DND-41 (cell line): ENCODE measurements around the gene ALDH3B2.

Source experiments
- EZH2 ChIP-seq: IDR thresholded peaks from 3 replicates; pipeline ENCODE4 v1.6.1; 2012; ENCODE audit warnings: borderline replicate concordance, low read depth, mild to moderate bottlenecking, moderate library complexity, low read length, inconsistent platforms; ENCODE audit not compliant: severe bottlenecking
- TF ChIP-seq, protein P1 (sequence below): IDR thresholded peaks from 2 replicates; pipeline ENCODE4 v1.5.1; 2012; ENCODE audit warnings: borderline replicate concordance, low read length, moderate library complexity, mild to moderate bottlenecking; ENCODE audit not compliant: poor library complexity, severe bottlenecking; ENCODE audit errors: extremely low read depth

DNA sequence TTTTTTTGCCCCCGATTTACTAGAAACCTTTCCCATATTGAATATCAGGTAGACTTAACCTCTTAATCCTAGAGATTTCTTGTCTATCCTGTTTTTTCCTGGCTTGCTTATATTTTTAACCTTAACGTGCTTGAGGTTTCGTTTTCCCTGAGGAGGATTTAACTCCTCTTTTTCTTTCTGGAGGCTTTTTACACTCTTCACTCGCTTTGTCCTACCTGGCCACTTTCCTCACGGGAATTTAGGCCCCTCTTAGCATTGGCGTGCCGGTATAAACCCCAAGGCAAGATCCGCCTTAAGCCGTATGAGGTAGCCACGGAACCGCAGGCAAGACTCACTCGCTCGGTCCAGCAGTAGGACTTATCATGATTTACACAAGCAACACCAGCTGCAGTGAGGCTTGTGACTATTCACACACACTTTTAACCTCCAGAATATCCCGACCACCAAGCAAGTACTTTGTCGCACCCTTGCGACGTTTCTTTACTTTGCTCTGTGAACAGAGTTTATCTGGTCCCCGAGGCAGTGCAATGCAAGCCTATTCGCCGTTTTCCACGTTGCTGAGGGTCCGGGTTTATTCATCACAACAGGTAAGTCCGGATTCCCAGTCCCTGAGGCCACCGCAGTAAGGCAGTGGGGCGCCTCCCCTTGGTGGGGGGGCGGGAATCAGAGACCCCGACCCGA is 20.6 kb upstream of the ALDH3B2 start:
- TF ChIP-seq, protein P1, sequence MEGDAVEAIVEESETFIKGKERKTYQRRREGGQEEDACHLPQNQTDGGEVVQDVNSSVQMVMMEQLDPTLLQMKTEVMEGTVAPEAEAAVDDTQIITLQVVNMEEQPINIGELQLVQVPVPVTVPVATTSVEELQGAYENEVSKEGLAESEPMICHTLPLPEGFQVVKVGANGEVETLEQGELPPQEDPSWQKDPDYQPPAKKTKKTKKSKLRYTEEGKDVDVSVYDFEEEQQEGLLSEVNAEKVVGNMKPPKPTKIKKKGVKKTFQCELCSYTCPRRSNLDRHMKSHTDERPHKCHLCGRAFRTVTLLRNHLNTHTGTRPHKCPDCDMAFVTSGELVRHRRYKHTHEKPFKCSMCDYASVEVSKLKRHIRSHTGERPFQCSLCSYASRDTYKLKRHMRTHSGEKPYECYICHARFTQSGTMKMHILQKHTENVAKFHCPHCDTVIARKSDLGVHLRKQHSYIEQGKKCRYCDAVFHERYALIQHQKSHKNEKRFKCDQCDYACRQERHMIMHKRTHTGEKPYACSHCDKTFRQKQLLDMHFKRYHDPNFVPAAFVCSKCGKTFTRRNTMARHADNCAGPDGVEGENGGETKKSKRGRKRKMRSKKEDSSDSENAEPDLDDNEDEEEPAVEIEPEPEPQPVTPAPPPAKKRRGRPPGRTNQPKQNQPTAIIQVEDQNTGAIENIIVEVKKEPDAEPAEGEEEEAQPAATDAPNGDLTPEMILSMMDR: no peak
- no peak for TF ChIP-seq EZH2
